Activated naive CD8-positive, alpha-beta T cell treated with anti-CD3 and anti-CD28 coated beads, Interleukin-2, amount 50 U/mL, for 24 hours (primary cell): Measurements from ENCODE around the gene CCDC27.
"Not testable (repeated sequence)": the region's sequence is repeated elsewhere in the genome, so short reads cannot be mapped to it uniquely, and the experiment has no call there.

ENCODE experiments used
- ATAC-seq: fragments of 150-1000 bp; cut with Tn5 transposase; one replicate; pipeline ENCODE4 v1.10.0; 2021
- DNase-seq: peaks from one replicate; pipeline ENCODE4 v3.0.0; 2021
- H3K27ac Mint-ChIP-seq: one replicate; pipeline ENCODE4 v1.8.0; 2021; ENCODE audit warnings: mild to moderate bottlenecking, mixed read lengths
- H3K27me3 Mint-ChIP-seq: one replicate; pipeline ENCODE4 v1.8.0; 2021; ENCODE audit warnings: mixed read lengths
- H3K36me3 Mint-ChIP-seq: one replicate; pipeline ENCODE4 v1.8.0; 2021; ENCODE audit warnings: low read depth, mixed read lengths
- H3K4me1 Mint-ChIP-seq: one replicate; pipeline ENCODE4 v1.8.0; 2021; ENCODE audit warnings: mixed read lengths
- H3K4me3 Mint-ChIP-seq: one replicate; pipeline ENCODE4 v1.8.0; 2021; ENCODE audit warnings: mild to moderate bottlenecking, moderate library complexity, mixed read lengths
- H3K9me3 Mint-ChIP-seq: one replicate; pipeline ENCODE4 v1.8.0; 2021; ENCODE audit warnings: mixed read lengths

CCDC27 gene

DNA sequence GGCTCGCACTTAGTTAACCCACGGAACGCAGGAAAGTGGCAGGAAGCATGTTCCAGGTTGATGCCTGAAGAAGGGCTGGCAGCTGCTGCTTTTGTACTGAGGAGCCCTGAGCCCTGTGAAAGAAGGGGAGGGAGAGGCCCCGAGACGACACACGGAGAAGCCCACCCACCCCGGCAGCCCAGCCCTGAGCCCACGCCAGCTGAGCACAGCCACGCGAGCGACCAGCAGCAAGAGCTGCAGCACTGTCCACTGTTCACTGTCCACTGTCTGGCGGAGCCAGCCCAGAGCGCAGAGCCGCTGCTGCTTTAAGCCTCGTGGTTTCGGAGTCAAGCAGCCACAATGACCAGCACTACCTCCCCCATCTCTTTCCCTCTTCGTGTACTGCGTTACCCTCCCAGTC is 38.7 kb downstream of the CCDC27 start:
- peaks cover 23% of the 10 kb centered on the region for H3K36me3 Mint-ChIP-seq
- H3K9me3 Mint-ChIP-seq, result no peaks in the 10 kb centered on the region
- H3K4me1 Mint-ChIP-seq, result peaks cover 44% of the 10 kb centered on the region
- DNase-seq (no peak), ATAC-seq (no peak)
- H3K4me3 Mint-ChIP-seq, result no peak overlapping the region
- no peaks in the 10 kb centered on the region for H3K27me3 Mint-ChIP-seq
- H3K27ac Mint-ChIP-seq, result no peak overlapping the region

DNA sequence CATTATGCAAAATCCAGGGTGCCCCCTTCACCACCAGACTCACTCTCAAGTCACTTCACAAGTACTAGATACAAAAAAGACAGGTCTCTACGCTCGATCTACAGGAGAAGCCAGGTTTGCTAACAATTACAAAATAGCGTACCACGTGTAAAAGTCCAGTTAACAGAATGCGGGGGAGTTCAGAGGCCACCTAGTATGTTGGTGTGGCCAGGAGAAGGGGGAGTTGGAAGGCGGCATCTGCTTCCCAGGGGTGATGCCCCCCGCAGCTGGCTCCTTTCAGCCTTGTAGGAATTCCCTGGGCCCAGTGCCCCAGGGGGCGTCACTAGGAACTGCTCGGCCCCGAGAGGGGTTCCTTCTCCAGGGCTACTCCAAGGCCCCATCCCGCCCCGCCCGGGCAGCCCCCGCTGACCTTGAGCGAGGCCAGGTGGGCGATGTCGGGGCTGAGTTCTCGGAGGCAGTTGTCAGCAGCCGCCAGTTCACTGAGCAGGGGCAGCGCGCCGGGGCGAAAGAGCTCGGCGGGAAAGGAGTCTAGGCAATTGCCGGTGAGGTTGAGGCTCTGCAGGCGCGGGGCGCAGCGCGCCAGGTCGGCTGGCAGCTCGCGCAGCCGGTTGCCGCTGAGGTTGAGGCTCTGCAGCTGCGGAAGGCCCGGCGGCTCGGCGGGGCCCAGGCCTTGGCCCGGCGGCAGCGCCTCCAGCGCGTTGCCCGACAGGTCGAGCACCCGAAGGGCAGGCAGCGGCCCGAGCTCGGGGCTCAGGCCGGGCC is 43.4 kb downstream of the CCDC27 start:
- no peaks in the 10 kb centered on the region for H3K9me3 Mint-ChIP-seq
- peak overlapping the region; percentile 84 for H3K27ac Mint-ChIP-seq
- DNase-seq, result no peak
- ATAC-seq, result peak; percentile 13
- peaks cover 38% of the 10 kb centered on the region for H3K4me1 Mint-ChIP-seq
- peak overlapping the region; percentile 96 for H3K4me3 Mint-ChIP-seq
- peaks cover 3% of the 10 kb centered on the region for H3K27me3 Mint-ChIP-seq
- peaks cover 12% of the 10 kb centered on the region for H3K36me3 Mint-ChIP-seq

DNA sequence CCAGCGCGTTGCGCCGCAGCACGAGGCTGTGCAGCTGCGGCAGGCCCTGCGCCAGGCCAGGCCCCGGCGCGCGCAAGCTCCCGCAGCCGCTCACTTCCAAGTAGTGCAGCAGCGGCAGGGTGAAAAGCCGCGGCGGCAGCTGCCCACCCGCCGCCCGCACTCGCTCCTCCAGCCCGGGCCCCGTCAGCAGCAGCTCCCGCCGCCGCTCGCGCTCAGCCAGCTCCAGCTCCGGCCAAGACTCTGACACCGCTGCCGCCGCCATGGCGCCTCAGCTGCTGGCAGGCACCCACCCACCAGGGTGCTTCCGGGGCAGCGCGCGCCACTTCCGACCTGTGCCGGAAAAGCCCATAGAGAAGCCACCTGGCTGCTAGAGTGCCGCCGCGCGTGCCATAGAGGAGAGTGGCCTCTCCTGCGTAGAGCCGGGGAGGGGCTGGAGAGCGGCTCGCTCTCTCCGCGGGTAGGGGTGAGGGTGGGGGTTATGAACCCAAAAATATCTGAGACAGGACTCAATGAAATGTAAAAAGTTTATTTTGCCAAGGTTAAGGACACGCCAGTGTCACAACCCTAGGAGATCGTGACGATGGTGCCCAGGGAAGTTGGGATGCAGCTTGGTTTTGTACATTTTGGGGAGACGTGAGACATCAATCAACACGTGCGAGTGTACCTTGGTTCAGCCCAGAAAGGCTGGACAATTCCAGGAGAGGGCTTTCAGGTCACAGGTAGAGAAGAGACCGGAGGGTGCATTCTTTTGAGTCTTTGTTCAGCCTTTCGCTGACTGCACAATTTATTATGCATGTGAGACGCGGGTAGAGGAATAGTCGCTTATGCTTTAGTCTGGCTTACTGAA is 44.2 kb downstream of the CCDC27 start, which contains the start of gene LRRC47:
TSS of gene LRRC47 (minus strand) at position 284 of the 847 bp plus-strand sequence. CDS start at position 262, 22 bp downstream.
- Mint-ChIP-seq H3K36me3 (peaks cover 12% of the 10 kb centered on the region), H3K4me1 (peaks cover 46% of the 10 kb centered on the region), H3K27me3 (peaks cover 9% of the 10 kb centered on the region), H3K27ac (peak within 1 kb of the TSS; percentile 92), H3K4me3 (peak within 1 kb of the TSS; percentile 96), H3K9me3 (no peaks in the 10 kb centered on the region)
- DNase-seq (peak; percentile 94), ATAC-seq (peak; percentile 100)

DNA sequence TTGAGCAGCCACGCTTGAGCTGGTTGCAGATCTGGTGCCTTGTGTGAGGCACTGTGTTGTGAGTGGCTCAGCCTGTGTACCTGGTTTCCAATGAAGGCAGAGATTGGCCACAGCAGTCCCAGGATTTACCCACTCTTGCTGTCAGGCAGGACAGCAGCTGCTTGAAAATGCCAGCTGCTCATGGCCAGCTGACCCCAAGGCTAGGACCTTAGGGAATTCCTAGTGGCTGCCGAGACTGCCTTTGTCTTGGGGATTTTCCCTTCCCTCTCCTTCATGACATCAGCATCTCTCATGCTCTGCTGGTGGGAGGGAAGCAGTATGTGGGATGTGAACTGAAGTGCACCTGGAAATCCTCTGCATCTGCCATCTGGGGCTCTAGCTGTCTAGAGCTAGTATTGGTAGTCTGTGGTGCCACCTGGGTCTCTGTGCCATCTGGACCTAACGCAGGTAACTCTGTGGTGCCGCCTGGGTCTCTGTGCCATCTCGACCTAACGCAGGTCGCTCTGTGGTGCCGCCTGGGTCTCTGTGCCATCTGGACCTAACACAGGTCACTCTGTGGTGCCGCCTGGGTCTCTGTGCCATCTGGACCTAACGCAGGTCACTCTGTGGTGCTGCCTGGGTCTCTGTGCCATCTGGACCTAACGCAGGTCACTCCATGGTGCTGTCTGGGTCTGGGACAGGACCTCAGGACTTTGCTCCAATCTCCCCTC is 47.9 kb downstream of the CCDC27 start:
- Mint-ChIP-seq H3K27ac (no peak overlapping the region), H3K27me3 (peaks cover 31% of the 10 kb centered on the region)

DNA sequence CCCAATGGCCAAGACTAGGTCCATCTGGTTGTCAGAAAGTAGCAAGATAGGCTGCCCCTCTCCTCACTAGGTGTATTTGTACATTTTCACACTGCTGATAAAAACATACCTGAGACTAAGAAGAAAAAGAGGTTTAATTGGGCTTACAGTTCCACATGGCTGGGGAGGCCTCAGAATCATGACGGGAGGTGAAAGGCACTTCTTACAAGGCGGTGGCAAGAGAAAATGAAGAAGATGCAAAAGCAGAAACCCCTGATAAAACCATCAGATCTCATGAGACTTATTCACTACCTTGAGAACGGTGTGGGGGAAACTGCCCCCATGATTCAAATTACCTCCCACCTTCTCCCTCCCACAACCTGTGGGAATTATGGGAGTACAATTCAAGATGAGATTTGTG is 48.5 kb downstream of the CCDC27 start:
- Mint-ChIP-seq H3K27ac (peak overlapping the region; percentile 61), H3K4me1 (peaks cover 20% of the 10 kb centered on the region), H3K27me3 (peaks cover 38% of the 10 kb centered on the region)
- H3K9me3 Mint-ChIP-seq, ATAC-seq, DNase-seq, H3K36me3 Mint-ChIP-seq, H3K4me3 Mint-ChIP-seq: not testable (repeated sequence)

More for the DNA sequence above, 47.9 kb downstream of the CCDC27 start:
- H3K36me3 Mint-ChIP-seq, result peaks cover 3% of the 10 kb centered on the region
- peaks cover 24% of the 10 kb centered on the region for H3K4me1 Mint-ChIP-seq
- DNase-seq (no peak), ATAC-seq (no peak)
- H3K4me3 Mint-ChIP-seq, result no peak overlapping the region
- H3K9me3 Mint-ChIP-seq, result no peaks in the 10 kb centered on the region

DNA sequence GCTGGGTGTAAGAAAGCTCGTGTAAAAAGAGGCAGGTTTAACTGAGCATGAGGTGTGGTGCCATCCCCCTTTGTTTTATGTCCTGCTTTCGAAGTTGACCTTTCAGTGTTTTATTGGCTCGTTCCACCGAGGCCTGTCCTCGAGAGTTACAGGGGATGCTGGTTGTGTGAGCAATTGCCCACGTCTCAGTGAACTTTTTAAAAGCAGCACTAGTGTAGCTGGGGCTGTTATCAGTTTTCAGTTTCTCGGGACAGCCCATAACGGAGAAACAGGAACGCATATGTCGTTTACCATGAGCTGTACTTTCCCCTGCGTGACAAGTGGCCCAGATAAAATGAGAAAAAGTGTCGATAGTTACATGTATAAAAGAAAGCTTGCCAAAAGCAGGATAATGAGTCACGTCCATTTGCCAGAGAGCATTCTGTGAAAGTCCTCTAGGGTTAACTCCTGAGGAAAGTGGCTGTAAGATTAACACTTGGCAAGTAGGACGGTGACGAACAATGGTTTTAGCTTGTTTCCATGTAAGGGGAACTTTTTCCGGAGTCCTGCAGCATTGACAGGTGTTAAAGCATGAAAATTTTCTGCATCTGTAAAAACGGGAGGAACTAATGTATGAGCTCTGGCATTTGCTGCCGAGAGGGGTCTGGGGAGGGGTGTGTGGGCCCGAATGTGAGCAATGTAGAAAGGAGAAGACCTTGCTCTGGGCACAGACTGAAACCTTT is 51.8 kb downstream of the CCDC27 start:
- ATAC-seq (no peak), DNase-seq (no peak)
- H3K27ac Mint-ChIP-seq, result no peak overlapping the region
- H3K4me3 Mint-ChIP-seq, result no peak overlapping the region
- H3K9me3 Mint-ChIP-seq, result no peaks in the 10 kb centered on the region
- peaks cover 2% of the 10 kb centered on the region for H3K36me3 Mint-ChIP-seq
- peaks cover 10% of the 10 kb centered on the region for H3K4me1 Mint-ChIP-seq
- peaks cover 44% of the 10 kb centered on the region for H3K27me3 Mint-ChIP-seq

DNA sequence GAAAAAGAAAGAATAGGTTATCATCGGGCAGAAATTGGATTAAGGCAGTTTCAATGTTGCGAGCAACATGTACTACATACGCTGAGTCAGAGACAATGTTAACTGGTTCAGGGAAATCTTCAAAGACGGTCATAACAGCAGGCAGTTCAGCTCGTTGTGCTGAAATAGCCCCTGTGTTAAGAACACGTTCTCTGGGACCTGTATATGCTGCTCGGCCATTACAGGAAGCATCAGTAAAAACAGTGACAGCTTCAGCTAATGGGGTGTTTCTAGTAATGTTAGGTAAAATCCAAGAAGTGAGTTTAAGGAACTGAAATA is 52.3 kb downstream of the CCDC27 start:
- H3K4me3 Mint-ChIP-seq, H3K9me3 Mint-ChIP-seq, H3K4me1 Mint-ChIP-seq, DNase-seq, ATAC-seq, H3K27ac Mint-ChIP-seq, H3K36me3 Mint-ChIP-seq: not testable (repeated sequence)
- peaks cover 44% of the 10 kb centered on the region for H3K27me3 Mint-ChIP-seq

DNA sequence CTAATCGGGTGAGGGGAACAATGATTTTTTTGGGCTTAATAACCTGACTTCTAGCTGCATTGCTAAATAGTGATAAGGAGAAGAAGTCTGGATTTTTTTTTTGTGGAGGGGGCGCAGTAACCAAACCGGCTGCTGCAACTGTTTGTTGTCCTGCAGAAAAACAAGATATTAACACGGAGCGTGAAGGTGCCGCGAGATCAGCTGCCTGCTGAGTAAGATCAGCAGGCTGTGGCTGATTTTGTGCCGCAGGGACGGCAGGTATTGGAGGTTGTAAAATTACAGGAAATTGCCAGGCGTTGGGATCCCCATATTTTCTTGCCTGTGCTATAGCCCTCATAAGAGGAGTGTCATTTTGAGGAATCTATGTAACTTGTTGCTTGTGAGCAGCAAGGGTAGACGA is 52.8 kb downstream of the CCDC27 start:
- no peak for DNase-seq
- ATAC-seq, result no peak
- no peaks in the 10 kb centered on the region for H3K9me3 Mint-ChIP-seq
- peaks cover 11% of the 10 kb centered on the region for H3K4me1 Mint-ChIP-seq
- no peak overlapping the region for H3K27ac Mint-ChIP-seq
- no peak overlapping the region for H3K4me3 Mint-ChIP-seq
- H3K27me3 Mint-ChIP-seq, result peaks cover 42% of the 10 kb centered on the region
- H3K36me3 Mint-ChIP-seq, result peaks cover 2% of the 10 kb centered on the region

DNA sequence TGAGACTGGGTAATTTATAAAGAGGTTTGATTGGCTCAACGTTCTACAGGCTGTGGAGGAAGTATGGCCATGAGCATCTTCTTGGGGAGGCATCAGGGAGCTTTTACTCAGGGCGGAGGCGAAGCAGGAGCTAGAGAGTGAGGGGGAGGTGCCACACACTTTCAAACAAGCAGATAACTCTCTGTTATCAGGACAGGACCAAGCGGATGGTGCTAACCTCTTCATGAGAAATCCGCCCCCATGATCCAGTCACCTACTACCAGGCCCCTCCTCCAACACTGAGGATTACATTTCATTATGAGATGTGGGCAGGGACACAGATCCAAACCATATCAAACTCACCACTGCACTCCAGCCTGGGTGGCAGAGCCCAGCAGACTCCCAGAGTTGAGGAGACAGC is 55.5 kb downstream of the CCDC27 start:
- ATAC-seq (no peak), DNase-seq (no peak)
- Mint-ChIP-seq H3K27me3 (peaks cover 28% of the 10 kb centered on the region), H3K27ac (no peak overlapping the region), H3K4me3 (no peak overlapping the region), H3K4me1 (peaks cover 5% of the 10 kb centered on the region), H3K9me3 (no peaks in the 10 kb centered on the region), H3K36me3 (peaks cover 2% of the 10 kb centered on the region)

DNA sequence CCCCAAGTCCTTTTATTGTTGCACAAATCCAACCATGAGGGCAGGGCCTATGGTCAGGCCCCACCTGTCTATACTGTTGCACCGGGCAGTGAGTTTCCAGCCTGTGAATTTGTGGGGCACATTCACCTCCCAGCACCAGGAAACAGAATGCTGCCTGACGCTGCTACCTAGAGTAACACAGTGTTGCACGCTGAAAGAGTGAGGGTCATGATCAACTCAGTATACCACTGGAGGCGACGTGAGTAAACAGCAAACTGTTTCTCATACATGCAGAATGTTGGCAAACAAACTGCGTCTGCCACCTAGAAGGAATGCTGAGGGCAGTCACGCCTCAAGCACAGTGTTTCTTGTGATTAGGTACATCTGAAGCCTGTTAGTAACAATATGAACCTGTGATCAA is 57.4 kb downstream of the CCDC27 start:
- no peaks in the 10 kb centered on the region for H3K9me3 Mint-ChIP-seq
- H3K4me1 Mint-ChIP-seq, result peaks cover 5% of the 10 kb centered on the region
- no peak overlapping the region for H3K27ac Mint-ChIP-seq
- ATAC-seq, result no peak
- no peak overlapping the region for H3K4me3 Mint-ChIP-seq
- DNase-seq, result no peak
- peaks cover 3% of the 10 kb centered on the region for H3K36me3 Mint-ChIP-seq
- peaks cover 15% of the 10 kb centered on the region for H3K27me3 Mint-ChIP-seq

DNA sequence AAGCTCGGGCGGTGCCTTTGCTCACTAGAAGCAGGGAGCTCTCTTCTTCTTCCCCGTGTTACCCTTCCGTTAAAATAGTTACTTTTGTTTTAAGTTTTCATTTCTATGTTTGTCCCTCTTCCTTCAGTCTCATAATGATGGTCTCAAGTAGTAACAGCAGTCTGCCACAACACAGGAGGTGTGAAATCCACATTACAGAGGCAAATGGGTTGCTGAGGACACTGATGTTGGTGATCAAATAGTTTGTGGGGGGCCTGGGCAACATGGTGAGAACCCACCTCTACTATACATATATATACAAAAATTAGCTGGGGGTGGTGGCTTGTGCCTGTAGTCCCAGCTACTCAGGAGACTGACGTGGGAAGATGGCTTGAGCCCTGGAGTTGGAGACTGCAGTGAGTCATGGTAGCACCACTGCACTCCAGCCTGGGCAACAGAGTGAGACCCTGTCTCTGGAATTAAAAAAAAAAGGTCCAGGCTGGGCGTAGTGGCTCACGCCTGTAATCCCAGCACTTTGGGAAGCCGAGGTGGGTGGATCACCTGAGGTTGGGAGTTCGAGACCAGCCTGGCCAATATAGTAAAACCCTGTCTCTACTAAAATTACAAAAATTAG is 58.0 kb downstream of the CCDC27 start:
- not testable (repeated sequence) for H3K27ac Mint-ChIP-seq, H3K4me3 Mint-ChIP-seq, H3K9me3 Mint-ChIP-seq, H3K4me1 Mint-ChIP-seq, H3K36me3 Mint-ChIP-seq, ATAC-seq, DNase-seq
- H3K27me3 Mint-ChIP-seq, result peaks cover 12% of the 10 kb centered on the region

DNA sequence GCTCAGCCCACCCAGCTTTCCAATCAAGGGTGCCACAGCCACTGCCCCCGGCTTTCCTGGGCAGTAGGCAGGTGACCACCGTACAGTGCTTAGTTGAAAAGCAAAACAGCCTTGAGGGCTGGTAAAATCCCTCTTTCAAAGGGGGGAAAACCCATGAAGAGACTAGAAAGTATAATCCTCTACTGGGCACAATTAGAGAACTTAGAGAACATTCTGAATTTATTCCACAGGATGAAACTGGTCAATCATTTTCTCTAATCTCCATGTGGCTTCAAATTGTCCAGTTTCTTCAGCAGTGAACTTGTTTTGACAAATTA is 59.3 kb downstream of the CCDC27 start:
- peaks cover 5% of the 10 kb centered on the region for H3K4me1 Mint-ChIP-seq
- no peak overlapping the region for H3K4me3 Mint-ChIP-seq
- H3K9me3 Mint-ChIP-seq, result no peaks in the 10 kb centered on the region
- ATAC-seq, result no peak
- H3K27ac Mint-ChIP-seq, result no peak overlapping the region
- DNase-seq, result no peak
- H3K27me3 Mint-ChIP-seq, result peaks cover 4% of the 10 kb centered on the region
- H3K36me3 Mint-ChIP-seq, result peaks cover 2% of the 10 kb centered on the region

DNA sequence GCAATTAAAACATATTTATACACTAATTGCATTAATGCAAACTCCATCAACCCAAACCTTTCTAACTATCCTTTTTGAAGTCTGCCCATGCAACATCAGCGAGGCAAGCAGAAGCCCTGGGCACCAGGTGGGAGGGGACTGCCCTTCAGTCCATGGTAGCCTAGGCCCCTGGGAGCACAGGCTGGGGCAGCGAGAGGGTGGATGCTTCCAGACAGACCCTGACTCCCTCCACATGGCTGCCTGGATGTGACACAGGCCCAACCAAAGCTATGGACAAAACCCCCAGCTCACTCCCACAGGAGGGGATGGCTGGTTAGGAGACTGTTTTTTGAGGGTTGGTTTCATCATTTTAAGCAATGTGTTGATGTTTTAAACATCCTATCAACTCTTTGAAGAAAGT is 61.8 kb downstream of the CCDC27 start:
- Mint-ChIP-seq H3K4me3 (no peak overlapping the region), H3K27me3 (no peaks in the 10 kb centered on the region), H3K36me3 (peaks cover 2% of the 10 kb centered on the region), H3K9me3 (no peaks in the 10 kb centered on the region), H3K27ac (no peak overlapping the region), H3K4me1 (peaks cover 5% of the 10 kb centered on the region)
- no peak for ATAC-seq
- DNase-seq, result no peak
